PFSK-1 (cell line): ENCODE measurements around the gene MKNK1.

Experiments used
- FOXP2 ChIP-seq: optimal IDR thresholded peaks from 2 replicates; pipeline ENCODE3; 2011; ENCODE audit warnings: borderline replicate concordance, control low read depth, inconsistent platforms; ENCODE audit not compliant: insufficient read depth; ENCODE audit errors: extremely low read length, extremely low read depth
- POLR2AphosphoS5 ChIP-seq: IDR thresholded peaks from 2 replicates; pipeline ENCODE4 v1.6.1; 2012; ENCODE audit warnings: low read depth, mild to moderate bottlenecking, control low read depth, low read length, moderate library complexity
- SIN3A ChIP-seq: IDR thresholded peaks from 2 replicates; pipeline ENCODE4 v1.6.1; 2012; ENCODE audit warnings: mild to moderate bottlenecking, low read length, moderate library complexity, borderline replicate concordance; ENCODE audit not compliant: insufficient read depth
- TAF1 ChIP-seq: IDR thresholded peaks from 2 replicates; pipeline ENCODE4 v1.6.1; 2012; ENCODE audit warnings: low read length, control low read depth, borderline replicate concordance; ENCODE audit not compliant: insufficient read depth
- TF ChIP-seq, protein P1 (sequence below), 2 experiments: IDR thresholded peaks; 2 replicates each; pipeline versions ENCODE4 v1.6.1 to v1.8.0; 2011 to 2012; ENCODE audit warnings: low read depth in 2 of 2, low read length in 2 of 2, control low read depth in 1 of 2, inconsistent platforms in 1 of 2, mild to moderate bottlenecking in 1 of 2, moderate library complexity in 1 of 2; ENCODE audit not compliant: insufficient read depth in 1 of 2

MKNK1 gene

GRCh38 chr1:46595127-46595526, 8.9 kb downstream of the MKNK1 start:
- TF ChIP-seq TAF1, result no peak
- TF ChIP-seq SIN3A, result no peak
- no peak for TF ChIP-seq FOXP2
- TF ChIP-seq, protein P1, sequence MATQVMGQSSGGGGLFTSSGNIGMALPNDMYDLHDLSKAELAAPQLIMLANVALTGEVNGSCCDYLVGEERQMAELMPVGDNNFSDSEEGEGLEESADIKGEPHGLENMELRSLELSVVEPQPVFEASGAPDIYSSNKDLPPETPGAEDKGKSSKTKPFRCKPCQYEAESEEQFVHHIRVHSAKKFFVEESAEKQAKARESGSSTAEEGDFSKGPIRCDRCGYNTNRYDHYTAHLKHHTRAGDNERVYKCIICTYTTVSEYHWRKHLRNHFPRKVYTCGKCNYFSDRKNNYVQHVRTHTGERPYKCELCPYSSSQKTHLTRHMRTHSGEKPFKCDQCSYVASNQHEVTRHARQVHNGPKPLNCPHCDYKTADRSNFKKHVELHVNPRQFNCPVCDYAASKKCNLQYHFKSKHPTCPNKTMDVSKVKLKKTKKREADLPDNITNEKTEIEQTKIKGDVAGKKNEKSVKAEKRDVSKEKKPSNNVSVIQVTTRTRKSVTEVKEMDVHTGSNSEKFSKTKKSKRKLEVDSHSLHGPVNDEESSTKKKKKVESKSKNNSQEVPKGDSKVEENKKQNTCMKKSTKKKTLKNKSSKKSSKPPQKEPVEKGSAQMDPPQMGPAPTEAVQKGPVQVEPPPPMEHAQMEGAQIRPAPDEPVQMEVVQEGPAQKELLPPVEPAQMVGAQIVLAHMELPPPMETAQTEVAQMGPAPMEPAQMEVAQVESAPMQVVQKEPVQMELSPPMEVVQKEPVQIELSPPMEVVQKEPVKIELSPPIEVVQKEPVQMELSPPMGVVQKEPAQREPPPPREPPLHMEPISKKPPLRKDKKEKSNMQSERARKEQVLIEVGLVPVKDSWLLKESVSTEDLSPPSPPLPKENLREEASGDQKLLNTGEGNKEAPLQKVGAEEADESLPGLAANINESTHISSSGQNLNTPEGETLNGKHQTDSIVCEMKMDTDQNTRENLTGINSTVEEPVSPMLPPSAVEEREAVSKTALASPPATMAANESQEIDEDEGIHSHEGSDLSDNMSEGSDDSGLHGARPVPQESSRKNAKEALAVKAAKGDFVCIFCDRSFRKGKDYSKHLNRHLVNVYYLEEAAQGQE (IDR thresholded peaks at IDR 0.05; ENCODE audit: insufficient read depth in 1 of 2, low read depth in 2 of 2, low read length in 2 of 2), result no peak
- no peak for TF ChIP-seq POLR2AphosphoS5

GRCh38 chr1:46594063-46594462, 10.0 kb downstream of the MKNK1 start:
- TF ChIP-seq POLR2AphosphoS5 (no peak), TAF1 (no peak)

DNA sequence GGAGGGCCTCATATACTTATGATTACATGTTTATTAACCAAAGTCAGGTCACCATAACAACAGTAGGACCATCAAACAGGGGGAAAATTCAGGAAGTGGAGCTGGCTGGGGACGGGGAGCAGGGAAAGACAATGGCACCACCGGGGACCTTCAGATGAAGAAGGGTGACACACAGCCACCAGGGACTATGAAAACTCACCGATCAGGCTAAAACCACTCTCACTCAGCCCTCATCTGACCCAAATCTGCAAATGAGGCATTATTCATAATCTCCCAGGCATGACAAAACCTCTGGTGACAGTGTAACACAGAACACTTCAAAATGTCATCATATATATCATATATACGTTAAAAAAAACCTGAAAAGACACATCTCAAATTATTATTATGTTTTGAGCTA, 11.2 kb downstream of the MKNK1 start:
- no peak for TF ChIP-seq SIN3A
- TF ChIP-seq TAF1, result no peak
- no peak for TF ChIP-seq POLR2AphosphoS5
- TF ChIP-seq, protein P1 (IDR thresholded peaks at IDR 0.05; ENCODE audit: insufficient read depth in 1 of 2, low read depth in 2 of 2, low read length in 2 of 2), result no peak

DNA sequence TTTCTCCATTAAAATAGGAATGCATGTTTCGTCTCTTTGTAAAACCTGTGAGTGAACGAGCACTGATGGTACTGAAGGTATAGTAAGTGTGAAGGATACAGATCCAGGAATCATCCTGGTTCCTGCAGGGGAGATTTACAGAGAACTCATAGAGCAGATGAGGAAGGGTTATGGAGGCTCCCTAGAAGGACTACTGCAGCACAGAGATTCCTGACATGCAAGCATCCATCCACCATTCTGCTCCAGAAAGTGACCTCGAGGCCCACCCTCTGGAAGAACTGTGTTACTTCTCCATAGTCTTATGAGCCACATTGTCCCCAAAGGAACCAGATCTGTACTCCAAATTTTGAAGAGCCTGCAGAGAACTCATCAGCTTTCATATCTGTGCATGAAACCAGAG, 14.5 kb downstream of the MKNK1 start:
- TF ChIP-seq, protein P1 (IDR thresholded peaks at IDR 0.05; ENCODE audit: insufficient read depth in 1 of 2, low read depth in 2 of 2, low read length in 2 of 2), result no peak
- TF ChIP-seq SIN3A (no peak), POLR2AphosphoS5 (no peak), FOXP2 (no peak), TAF1 (no peak)

DNA sequence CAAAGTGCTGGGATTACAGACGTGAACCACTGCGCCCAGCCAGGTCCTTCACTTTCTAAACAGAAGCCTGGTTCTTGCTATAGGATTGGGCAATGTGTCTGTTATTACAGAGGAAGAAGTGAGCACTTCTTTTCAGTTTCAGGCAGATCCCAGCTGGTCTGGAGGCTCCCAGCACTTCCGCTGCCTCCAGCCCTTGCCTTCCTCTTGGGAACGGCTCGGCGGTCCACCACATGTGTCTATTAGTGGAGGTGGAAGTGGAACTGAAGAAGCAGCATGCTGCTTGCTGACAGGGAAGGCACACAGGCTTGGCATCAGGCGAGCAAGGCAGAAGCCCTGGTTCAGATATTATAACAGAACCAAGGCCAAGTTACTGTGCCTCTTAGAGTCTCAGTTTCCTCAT, 17.0 kb downstream of the MKNK1 start:
- TF ChIP-seq TAF1 (no peak), POLR2AphosphoS5 (no peak), FOXP2 (no peak), SIN3A (no peak)
- TF ChIP-seq, protein P1 (IDR thresholded peaks at IDR 0.05; ENCODE audit: insufficient read depth in 1 of 2, low read depth in 2 of 2, low read length in 2 of 2), result no peak
